HFF-Myc (cell line): ENCODE data around the gene EFR3B.

ENCODE experiments used
- DNase-seq: peaks from one replicate; pipeline ENCODE4 v3.0.0-alpha.2; 2011; ENCODE audit warnings: low read depth; ENCODE audit errors: extremely low read depth
- H3K4me3 ChIP-seq: replicated peaks from 2 replicates; pipeline ENCODE4 v1.5.1; 2011; ENCODE audit warnings: low read depth, mild to moderate bottlenecking, control low read depth, low read length
- TF ChIP-seq, protein P1 (sequence below): IDR thresholded peaks from 2 replicates; pipeline ENCODE4 v1.5.1; 2012; ENCODE audit warnings: mild to moderate bottlenecking, low read depth, low read length, control low read depth; ENCODE audit errors: missing control alignments

The EFR3B gene

DNA sequence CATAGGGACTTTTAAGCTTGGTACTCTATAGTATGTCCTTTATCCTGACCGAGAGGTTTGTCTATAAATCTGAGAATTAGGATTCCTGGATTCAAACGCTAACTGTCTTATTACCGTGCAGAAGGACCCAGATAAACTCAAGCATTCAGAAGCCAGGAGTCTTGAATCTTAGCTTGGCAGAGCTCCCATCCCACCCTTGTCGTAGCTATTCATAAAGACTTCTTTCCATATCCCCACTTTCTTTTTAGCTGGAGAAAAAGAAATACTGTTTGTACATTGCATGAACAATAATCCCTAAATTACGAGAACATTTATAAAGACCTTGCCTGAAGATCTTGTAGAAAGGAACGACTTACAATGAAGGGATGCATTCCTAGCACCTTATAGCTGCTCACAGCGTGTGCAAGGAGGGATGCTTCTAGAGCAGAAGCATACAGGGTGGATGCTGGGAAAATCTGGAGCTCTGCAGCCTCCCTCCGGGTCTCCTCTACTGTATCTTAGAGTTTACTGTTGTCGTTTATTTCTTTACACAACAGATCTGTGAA, 13.6 kb downstream of the EFR3B start:
- TF ChIP-seq, protein P1, sequence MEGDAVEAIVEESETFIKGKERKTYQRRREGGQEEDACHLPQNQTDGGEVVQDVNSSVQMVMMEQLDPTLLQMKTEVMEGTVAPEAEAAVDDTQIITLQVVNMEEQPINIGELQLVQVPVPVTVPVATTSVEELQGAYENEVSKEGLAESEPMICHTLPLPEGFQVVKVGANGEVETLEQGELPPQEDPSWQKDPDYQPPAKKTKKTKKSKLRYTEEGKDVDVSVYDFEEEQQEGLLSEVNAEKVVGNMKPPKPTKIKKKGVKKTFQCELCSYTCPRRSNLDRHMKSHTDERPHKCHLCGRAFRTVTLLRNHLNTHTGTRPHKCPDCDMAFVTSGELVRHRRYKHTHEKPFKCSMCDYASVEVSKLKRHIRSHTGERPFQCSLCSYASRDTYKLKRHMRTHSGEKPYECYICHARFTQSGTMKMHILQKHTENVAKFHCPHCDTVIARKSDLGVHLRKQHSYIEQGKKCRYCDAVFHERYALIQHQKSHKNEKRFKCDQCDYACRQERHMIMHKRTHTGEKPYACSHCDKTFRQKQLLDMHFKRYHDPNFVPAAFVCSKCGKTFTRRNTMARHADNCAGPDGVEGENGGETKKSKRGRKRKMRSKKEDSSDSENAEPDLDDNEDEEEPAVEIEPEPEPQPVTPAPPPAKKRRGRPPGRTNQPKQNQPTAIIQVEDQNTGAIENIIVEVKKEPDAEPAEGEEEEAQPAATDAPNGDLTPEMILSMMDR = no peak
- DNase-seq = no peak
- no peak overlapping the region for H3K4me3 ChIP-seq

DNA sequence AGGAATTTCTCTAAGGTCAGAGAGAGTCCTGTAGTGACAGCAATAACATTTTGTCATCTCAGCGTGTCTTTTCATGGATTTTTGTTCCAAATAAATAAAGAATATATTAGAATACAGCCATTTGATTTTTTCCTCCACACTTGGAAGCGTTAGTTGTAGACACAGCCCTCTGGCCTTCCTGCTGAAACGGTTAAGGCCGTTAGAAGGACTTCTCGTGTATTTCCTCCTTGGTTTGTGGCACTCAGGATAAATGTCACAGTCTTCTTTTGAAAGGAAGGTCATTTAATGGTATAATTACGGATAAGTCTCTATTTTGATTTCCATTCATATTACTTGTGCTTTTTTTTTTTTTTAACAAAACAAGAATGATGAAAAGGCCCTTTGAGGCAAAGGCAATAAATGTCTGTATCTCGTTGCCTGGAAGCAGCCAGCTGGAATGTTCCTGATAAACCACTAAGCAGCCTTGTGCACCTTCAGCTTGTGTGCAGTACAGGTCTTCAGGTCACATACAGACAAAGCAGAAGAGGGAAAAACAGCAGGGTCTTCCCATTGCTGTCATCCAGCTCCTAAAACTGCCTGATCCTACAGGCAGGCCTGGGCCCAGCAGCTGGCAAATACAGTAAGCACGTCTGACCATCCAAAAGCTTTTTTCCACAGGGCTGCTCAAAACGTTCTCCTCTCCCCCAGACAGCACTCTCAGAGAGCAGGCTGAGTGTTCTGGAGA, 14.4 kb downstream of the EFR3B start:
- H3K4me3 ChIP-seq = no peak overlapping the region
- no peak for DNase-seq
- TF ChIP-seq, protein P1 = no peak

DNA sequence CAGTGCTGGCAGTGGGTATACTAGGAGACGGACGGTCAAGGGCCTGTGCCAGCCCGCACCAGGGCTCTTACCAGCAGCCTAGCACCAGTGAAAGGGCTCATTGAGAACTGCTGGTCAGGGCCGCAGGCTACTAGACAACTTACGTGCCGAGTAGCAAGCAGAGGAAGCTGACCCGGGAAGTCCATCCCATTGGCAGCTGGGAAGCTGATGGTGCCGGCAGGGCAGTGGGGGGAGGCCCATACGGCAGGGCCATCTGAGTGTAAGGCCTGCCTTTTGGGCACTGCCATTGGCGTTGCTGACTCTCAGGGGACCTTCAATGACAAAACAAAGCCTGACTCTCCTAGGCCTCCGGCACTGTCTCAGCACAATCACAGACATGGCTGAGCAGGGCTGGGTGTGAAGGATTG, 20.6 kb downstream of the EFR3B start:
- no peak for DNase-seq
- TF ChIP-seq, protein P1 = no peak
- no peak overlapping the region for H3K4me3 ChIP-seq

DNA sequence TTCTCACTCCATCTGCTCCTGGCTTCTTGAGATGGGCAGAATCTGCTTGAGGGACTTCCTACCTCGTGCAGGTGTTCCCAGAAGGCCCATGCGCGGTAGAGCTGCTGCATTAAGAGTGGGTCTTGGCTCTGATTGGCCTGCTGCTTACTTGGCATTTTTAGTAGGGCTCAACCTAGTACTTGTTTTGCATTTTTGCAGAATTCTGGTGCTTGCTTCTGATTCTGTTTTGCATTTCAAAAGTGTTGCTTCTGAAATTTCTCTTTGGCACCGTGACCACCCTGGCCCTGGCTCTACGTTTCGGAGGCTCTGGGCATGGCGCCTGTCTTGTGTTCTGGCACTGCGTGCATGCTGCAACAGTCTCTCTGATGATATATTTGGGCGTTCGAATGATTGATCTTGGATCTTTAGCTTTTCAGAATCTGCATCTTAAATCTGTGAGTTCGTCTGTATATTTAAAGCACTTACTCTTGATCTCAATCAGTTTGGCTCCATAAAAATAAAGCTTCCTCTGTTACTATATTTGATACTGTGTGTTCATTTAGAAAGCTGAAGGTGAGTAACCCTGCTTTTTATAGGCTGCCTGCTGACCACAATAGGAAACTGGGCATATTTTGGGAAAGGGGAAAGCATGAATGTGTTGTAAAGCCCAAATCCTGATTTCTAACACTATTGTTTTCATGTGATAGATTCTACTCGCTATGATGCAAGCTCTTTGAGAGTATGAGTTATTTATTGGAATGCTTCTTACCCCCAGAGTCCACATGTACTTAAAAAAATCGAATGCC, 22.2 kb downstream of the EFR3B start:
- DNase-seq = no peak
- H3K4me3 ChIP-seq = no peak overlapping the region
- TF ChIP-seq, protein P1 = no peak

DNA sequence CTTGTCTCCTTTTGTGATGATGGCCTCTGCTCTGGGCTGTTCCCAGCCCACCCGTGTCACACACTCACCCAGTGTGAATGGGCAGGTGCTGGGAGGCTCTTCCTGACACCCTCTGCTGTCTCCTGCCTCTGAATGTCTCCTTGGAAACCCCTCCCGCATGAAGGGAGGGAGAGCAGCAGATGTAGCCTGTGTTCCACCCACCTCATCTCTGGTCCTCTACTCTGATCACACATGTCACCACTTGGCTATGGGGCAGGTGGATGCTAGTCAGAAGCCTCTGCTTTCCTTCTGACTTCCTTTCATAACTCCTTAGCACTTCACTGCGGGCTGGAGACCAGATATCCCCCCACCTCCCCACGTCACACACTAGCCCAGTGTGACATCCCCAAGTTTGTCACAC, 23.9 kb downstream of the EFR3B start:
- DNase-seq = no peak
- TF ChIP-seq, protein P1 = no peak
- no peak overlapping the region for H3K4me3 ChIP-seq

DNA sequence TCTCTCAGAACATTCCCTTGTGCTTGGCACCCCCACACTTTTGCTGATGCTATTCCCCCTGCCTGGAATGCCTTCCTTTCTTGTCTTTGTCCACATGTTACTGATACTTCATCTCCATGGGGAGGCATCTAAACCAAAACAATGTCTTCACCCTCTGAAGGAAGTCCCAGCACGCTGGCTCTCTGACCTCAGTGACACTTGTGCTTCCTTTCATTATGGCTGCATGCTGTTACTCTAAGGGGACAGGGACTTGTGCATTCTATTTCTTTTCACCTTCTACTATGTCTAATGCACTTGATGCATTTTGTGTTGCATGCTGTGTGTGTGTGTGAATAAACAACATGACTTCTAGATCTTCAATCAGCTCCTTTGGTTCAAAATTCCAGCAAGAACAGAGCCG, 24.6 kb downstream of the EFR3B start:
- no peak for DNase-seq
- TF ChIP-seq, protein P1 = no peak
- no peak overlapping the region for H3K4me3 ChIP-seq
